ENCODE data around the gene KLHDC8B.

GRCh38 chr3:49213998-49214397 is 42.6 kb downstream of the KLHDC8B start:
- TF ChIP-seq CTCF (IDR thresholded peaks at IDR 0.05) (no peak), POLR2A (IDR thresholded peaks at IDR 0.05) (no peak), POLR2AphosphoS5 (IDR thresholded peaks at IDR 0.05) (no peak)
